ENCODE measurements around the gene WNT16.

WNT16 gene

DNA sequence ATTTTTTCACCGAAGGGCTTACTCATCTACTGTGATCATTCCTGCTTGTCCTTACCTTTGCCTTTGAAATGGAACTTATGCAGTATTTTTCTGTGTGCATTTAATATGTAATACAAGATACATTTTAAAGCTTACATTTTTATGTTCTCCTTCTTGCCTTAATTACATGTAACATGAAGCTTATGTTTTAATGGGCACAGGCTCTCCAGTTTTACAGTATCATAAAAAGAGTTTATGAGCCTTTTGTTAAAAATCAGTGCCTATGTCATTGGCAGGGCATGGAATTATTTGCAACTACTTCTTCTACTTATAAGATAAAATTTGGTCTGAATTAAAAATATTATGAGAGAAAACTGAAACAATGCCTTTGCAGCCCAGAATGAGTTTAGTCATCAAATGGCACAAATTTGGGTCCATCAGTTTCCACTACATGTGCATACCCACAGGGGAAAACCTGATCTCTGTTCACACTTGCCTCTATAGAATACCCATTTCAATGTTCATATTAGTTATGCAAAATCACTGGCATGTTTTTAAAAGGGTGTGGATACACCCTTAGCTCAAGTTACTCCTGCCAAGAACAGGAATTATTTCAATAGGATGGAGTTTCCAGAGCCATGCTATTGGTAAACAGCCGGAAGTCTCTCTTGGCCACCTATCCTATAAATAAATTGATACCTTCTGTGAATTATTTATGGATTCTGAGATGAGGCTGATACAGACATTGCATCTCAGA is 27.9 kb upstream of the WNT16 start:
- no peak overlapping the region for H3K4me3 ChIP-seq (ENCODE audit: low read depth, low read length)
- TF ChIP-seq, protein P1, sequence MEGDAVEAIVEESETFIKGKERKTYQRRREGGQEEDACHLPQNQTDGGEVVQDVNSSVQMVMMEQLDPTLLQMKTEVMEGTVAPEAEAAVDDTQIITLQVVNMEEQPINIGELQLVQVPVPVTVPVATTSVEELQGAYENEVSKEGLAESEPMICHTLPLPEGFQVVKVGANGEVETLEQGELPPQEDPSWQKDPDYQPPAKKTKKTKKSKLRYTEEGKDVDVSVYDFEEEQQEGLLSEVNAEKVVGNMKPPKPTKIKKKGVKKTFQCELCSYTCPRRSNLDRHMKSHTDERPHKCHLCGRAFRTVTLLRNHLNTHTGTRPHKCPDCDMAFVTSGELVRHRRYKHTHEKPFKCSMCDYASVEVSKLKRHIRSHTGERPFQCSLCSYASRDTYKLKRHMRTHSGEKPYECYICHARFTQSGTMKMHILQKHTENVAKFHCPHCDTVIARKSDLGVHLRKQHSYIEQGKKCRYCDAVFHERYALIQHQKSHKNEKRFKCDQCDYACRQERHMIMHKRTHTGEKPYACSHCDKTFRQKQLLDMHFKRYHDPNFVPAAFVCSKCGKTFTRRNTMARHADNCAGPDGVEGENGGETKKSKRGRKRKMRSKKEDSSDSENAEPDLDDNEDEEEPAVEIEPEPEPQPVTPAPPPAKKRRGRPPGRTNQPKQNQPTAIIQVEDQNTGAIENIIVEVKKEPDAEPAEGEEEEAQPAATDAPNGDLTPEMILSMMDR (IDR thresholded peaks at IDR 0.05; ENCODE audit: insufficient read depth, low read depth, low read length, missing control alignments) = no peak
- DNase-seq (ENCODE audit: low read depth) = no peak

DNA sequence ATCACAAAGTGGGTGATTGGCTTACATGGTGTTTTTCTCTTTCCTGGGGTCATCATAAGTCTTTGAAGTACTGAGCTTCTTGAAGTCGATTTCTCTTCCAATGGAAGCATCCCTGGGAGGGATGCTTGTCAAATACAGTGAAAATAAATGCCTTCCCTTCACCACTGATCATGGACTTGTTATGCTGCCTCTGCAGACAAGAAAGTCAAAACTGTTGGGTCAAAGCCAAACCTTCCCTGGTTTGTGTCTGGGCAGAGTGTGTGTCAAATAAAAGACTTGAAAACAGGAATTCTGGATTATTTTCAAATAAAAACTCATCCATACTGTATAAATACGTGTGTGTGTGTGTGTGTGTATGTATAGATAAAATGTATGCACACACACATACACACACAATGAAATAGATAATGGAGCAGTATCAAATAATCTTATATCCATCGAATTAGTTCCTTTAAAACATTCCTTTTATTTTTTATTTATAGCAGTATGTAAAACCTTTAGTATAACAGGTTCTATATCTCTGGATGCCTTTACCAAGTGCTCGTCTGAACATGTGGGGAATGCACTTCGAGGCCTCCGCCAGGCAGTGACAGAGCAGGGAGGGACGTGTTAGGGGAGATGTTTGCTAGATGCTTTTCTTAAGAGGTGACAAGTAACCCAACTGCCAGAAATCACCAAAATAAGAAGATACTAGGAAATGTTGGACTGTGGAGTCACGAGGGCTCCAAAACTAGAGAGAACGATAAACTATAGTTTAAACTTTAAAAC is 27.2 kb upstream of the WNT16 start:
- no peak for DNase-seq (ENCODE audit: low read depth)
- H3K4me3 ChIP-seq (ENCODE audit: low read depth, low read length) = no peak overlapping the region
- TF ChIP-seq, protein P1 (IDR thresholded peaks at IDR 0.05; ENCODE audit: insufficient read depth, low read depth, low read length, missing control alignments) = no peak

DNA sequence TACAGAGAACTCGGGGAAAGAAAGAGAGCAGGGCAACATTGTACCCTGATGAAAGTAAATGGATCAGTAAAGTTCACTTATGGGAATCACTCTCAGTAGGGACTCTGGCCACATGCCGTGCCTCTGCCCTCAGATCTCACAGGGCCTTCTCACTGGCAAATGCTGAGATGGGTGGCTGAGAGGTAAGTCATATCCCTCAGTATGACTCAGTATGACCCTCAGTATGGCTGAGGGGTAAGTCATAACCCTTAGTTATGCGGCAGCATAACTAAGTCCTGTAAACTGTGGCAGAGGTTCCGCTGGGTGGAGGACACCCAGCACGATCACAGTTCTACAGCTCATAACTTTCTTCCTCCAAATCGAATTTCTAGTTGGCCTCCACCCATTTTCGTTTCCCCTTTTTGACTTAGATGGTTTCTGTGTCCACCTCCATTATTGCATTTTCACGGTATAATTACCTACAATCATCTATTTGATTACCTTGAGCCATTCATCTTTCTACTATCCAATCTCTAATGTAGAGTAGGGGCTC is 26.5 kb upstream of the WNT16 start:
- TF ChIP-seq, protein P1 (IDR thresholded peaks at IDR 0.05; ENCODE audit: insufficient read depth, low read depth, low read length, missing control alignments) = no peak
- peak; percentile 77 for DNase-seq (ENCODE audit: low read depth)
- H3K4me3 ChIP-seq (ENCODE audit: low read depth, low read length) = no peak overlapping the region

DNA sequence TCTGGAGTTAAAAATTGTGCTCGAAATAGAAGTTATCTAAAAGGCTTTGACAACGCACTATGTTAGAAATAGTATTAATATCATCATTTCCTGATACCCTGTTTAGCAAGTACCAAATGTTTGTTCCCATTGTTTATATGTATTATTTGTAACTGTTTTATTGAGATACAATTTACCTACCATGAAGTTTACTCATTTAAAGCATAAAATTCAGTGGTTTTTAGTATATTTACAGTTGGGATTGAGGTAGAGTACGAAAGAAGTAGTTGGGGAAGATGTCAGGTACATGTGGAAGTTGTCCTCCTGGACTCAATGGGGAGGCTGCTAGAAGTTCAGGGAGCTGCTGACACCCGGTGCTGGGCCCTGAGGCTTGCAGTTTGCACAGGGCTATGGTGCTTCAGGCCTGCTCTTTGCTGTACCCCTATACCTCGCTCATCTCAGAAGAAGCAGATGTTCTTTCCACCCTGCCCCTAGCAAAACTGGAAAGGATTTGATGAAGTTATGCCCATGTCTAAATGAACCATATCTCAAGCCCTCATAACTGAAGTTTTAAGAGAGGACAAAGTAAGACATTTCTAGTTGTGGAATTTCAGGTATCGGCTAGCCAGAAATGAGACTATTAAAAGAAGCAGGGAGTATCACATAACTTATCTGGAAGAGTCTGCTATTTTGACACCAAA is 25.2 kb upstream of the WNT16 start:
- H3K4me3 ChIP-seq (ENCODE audit: low read depth, low read length) = no peak overlapping the region
- TF ChIP-seq, protein P1 (IDR thresholded peaks at IDR 0.05; ENCODE audit: insufficient read depth, low read depth, low read length, missing control alignments) = no peak
- no peak for DNase-seq (ENCODE audit: low read depth)

DNA sequence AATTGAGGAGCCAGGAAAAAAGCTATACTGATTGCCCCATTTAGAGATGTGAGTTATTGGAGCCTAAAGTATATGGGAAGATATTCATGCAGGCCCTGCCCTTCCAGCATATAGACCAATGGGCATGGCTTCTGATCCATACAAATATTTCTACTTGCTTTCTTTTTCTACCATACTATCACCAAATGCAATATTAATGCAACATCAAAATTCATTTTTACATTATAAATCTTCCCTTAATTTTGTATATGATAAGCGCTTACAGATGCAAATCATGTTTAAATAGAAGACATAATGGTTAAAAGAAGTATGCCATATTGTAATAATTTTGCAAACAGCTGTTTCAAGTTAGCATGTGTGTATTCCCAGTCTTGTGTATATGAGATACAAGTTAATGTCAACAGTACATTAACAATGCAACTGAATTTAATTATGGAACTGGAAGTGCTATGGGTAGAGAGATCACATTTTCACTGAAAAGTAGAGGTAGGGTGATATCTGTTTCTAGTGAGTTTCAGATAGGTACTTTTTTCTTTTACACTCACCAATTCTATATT is 24.6 kb upstream of the WNT16 start:
- no peak overlapping the region for H3K4me3 ChIP-seq (ENCODE audit: low read depth, low read length)
- DNase-seq (ENCODE audit: low read depth) = no peak
- TF ChIP-seq, protein P1 (IDR thresholded peaks at IDR 0.05; ENCODE audit: insufficient read depth, low read depth, low read length, missing control alignments) = no peak

DNA sequence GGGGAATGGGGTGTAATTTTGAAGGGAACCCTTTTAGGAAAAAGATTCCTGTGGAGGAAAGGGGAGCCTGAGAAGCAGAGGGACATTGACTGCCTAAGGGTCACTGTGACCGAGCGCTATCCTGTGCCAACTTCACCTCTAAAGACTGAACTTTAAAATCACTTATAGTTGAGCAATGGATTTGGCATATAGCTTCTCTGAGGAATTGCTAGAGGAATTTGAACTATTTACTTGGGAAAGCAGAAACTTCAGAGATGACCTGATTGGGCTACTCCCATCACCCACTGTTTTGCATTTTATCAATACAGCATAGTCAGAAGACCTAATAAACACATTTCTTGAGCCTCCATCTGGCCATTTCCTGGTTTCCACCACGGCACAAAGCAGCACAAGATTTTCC is 23.7 kb upstream of the WNT16 start:
- no peak for DNase-seq (ENCODE audit: low read depth)
- H3K4me3 ChIP-seq (ENCODE audit: low read depth, low read length) = no peak overlapping the region
- TF ChIP-seq, protein P1 (IDR thresholded peaks at IDR 0.05; ENCODE audit: insufficient read depth, low read depth, low read length, missing control alignments) = no peak

All from GM12865 (cell line).